BLaER1 treated with 17β-estradiol and CSF1 and Interleukin-3, amounts not matched to agents 10 nM and 100 nM (cell line): ENCODE measurements around the gene COMMD1.
A peak's percentile ranks its signal among the peaks of the same experiment; 100 is the strongest.
"Not testable (repeated sequence)": the region's sequence is repeated elsewhere in the genome, so short reads cannot be mapped to it uniquely, and the experiment has no call there.

Source experiments
- H3K27ac ChIP-seq, 11 experiments: shearing (Covaris generic); formaldehyde crosslinking; 2 replicates each; pipeline ENCODE4 v1.8.1; 2022
- H3K27me3 ChIP-seq, 11 experiments: shearing (Covaris generic); formaldehyde crosslinking; 2 replicates each; pipeline ENCODE4 v1.8.1; 2022
- H3K36me3 ChIP-seq, 11 experiments: shearing (Covaris generic); formaldehyde crosslinking; 2 replicates each; pipeline ENCODE4 v1.8.1; 2022
- H3K4me1 ChIP-seq, 10 experiments: shearing (Covaris generic); formaldehyde crosslinking; 2 replicates each; pipeline ENCODE4 v1.8.1; 2022
- H3K4me2 ChIP-seq, 11 experiments: shearing (Covaris generic); formaldehyde crosslinking; 2 replicates each; pipeline ENCODE4 v1.8.1; 2022
- H3K4me3 ChIP-seq, 10 experiments: shearing (Covaris generic); formaldehyde crosslinking; 2 replicates each; pipeline ENCODE4 v1.8.1; 2022
- H3K9ac ChIP-seq, 11 experiments: shearing (Covaris generic); formaldehyde crosslinking; 2 replicates each; pipeline ENCODE4 v1.8.1; 2022
- H3K9me3 ChIP-seq, 11 experiments: shearing (Covaris generic); formaldehyde crosslinking; replicated peaks in 1 of 11; 2 replicates each; pipeline ENCODE4 v1.8.1; 2022
- H4K20me1 ChIP-seq, 11 experiments: shearing (Covaris generic); formaldehyde crosslinking; 2 replicates each; pipeline ENCODE4 v1.8.1; 2022
- Cebpa-rat ChIP-seq, 11 experiments: shearing (Covaris generic); IDR thresholded peaks; 2 replicates each; pipeline ENCODE4 v1.8.1; 2022

The COMMD1 gene

DNA sequence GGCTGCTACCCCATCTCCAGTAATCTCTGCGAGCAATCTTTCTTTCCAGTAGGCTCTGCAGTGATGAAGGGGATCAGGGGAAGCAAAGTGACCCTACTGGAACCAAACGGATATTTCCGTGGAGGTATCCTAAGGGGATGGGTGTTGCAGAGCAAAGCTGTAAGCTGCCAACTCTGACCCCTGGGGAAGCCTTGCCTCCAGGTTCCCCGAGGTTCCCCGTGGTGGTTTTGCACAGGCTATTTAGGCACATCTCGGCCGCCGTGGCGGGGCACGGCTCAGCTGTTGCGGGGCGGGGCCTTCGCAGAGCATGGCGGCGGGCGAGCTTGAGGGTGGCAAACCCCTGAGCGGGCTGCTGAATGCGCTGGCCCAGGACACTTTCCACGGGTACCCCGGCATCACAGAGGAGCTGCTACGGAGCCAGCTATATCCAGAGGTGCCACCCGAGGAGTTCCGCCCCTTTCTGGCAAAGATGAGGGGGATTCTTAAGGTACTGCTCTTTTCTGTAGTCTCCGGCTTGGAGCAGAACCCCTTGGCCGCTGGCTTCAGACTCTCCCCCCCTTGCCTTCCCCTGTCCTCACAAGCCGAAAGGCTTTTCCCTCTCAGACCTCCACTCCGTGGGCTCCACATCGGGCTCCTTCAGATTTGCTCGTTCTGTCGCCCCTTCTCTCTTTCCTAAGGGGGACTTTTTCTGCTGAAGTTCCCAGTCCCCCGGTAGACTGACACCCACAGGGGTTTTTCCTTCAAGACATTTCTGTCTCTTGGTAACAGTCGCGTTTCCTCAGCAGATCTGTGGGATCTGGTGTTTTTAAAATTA, at the start of gene COMMD1:
Gene COMMD1, plus strand, starts transcription at position 303 of the 814 bp plus-strand sequence. Its CDS starts 5 bp downstream, at position 308.
- H3K27me3 ChIP-seq = no peaks in the 10 kb centered on the region
- no peak for TF ChIP-seq Cebpa-rat (IDR thresholded peaks at IDR 0.05)
- peak within 1 kb of the TSS; percentile 75 to 94 (median 86) for H3K4me3 ChIP-seq
- no peaks in the 10 kb centered on the region for H3K9me3 ChIP-seq
- H3K4me2 ChIP-seq = peak within 1 kb of the TSS; percentile 81 to 92 (median 87)
- peaks cover 0 to 8% (median 0%) of the 10 kb centered on the region in 11 experiments; a peak in 2 of 22 replicates for H4K20me1 ChIP-seq
- H3K27ac ChIP-seq = peak within 1 kb of the TSS; percentile 57 to 84 (median 77)
- H3K4me1 ChIP-seq = peaks cover 9 to 21% (median 13%) of the 10 kb centered on the region in 10 experiments; a peak in 19 of 20 replicates
- peak within 1 kb of the TSS; percentile 83 to 93 (median 87) for H3K9ac ChIP-seq
- 0 out of 22 replicates have a peak, but pooled peaks cover 0 to 7% (median 0%) of the 10 kb centered on the region in 11 experiments for H3K36me3 ChIP-seq

DNA sequence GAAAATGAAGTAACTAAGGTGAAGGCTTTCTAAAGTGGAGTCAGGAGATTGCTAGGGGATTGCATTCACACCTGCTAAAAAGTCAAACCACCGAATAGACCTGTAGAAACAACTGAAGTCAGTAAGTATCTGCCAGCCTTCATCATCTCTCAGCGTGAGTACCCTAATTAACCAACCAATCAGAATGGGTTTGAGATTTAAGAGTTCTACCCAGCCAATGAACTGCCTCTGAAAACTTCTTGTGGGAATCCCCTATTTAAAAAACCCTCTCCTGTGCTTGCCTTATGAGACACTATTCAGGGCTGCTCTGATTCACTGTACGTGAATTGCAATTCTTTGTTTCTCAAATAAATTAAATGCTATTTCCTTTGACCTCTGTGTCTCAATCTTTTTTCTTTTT, 48.2 kb upstream of the COMMD1 start:
- H3K4me2 ChIP-seq = no peak overlapping the region
- no peak overlapping the region for H3K4me3 ChIP-seq
- no peaks in the 10 kb centered on the region for H4K20me1 ChIP-seq
- no peak overlapping the region for H3K9ac ChIP-seq
- no peak overlapping the region for H3K27ac ChIP-seq
- peaks cover 5 to 17% (median 15%) of the 10 kb centered on the region in 10 experiments for H3K4me1 ChIP-seq
- peaks cover 0 to 16% (median 7%) of the 10 kb centered on the region in 11 experiments; a peak in 10 of 22 replicates for H3K36me3 ChIP-seq
- peaks cover 5 to 9% (median 6%) of the 10 kb centered on the region in 11 experiments; a peak in 13 of 22 replicates for H3K9me3 ChIP-seq
- no peak for TF ChIP-seq Cebpa-rat (IDR thresholded peaks at IDR 0.05)
- H3K27me3 ChIP-seq = no peaks in the 10 kb centered on the region

DNA sequence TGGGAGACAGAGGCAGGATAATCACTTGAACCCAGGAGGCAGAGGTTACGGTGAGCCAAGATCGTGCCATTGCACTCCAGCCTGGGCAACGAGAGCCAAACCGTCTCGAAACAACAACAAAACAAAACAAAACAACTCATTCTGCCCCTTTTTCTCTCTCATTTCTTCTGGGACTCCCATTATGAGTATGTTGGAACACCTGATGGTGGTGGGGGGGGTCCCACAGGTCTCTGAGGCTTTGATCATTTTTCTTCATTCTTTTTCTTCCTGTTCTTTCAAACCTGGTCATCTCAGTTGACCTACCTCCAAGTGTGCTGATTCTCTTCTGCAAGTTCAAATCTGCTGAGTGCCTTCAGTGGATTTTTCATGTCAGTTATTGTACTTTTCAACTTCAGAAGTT, 43.4 kb upstream of the COMMD1 start:
- no peak overlapping the region for H3K27ac ChIP-seq
- no peak for TF ChIP-seq Cebpa-rat (IDR thresholded peaks at IDR 0.05)
- no peaks in the 10 kb centered on the region for H3K4me1 ChIP-seq
- H4K20me1 ChIP-seq = no peaks in the 10 kb centered on the region
- H3K9me3 ChIP-seq = peaks cover 15 to 30% (median 25%) of the 10 kb centered on the region in 11 experiments; a peak in 18 of 22 replicates
- no peak overlapping the region for H3K4me2 ChIP-seq
- no peak overlapping the region for H3K9ac ChIP-seq
- peaks cover 38 to 64% (median 55%) of the 10 kb centered on the region in 11 experiments for H3K36me3 ChIP-seq
- no peaks in the 10 kb centered on the region for H3K27me3 ChIP-seq
- H3K4me3 ChIP-seq = no peak overlapping the region

DNA sequence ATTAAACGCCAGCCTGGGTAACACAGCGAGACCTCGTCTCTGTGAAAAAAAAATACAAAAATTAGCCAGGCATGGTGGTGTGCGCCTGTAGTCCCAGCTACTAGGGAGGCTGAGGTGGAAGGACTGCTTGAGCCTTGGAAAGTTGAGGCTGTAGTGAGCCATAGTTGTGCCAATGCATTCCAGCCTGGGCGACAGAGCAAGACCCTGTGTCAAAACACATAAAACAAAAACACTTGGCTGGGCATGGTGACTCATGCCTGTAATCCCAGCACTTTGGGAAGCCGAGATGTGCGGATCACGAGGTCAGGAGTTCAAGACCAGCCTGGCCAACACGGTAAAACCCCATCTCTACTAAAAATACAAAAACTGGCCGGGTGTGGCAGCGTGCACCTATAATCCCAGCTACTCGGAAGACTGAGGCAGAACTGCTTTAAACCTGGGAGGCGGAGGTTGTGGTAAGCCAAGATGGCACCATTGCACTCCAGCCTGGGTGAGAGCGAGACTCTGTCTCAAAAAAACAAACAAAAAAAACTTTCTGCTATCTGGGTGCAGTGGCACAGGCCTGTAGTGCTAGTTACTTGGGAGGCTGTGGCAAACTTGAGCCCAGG, 38.9 kb upstream of the COMMD1 start:
- H3K36me3 ChIP-seq = peaks cover 82 to 100% (median 99%) of the 10 kb centered on the region in 11 experiments
- not testable (repeated sequence) for H3K27me3 ChIP-seq, H3K4me3 ChIP-seq, H3K4me1 ChIP-seq, H3K4me2 ChIP-seq, H3K27ac ChIP-seq, H3K9ac ChIP-seq
- H3K9me3 ChIP-seq = peaks cover 15 to 30% (median 24%) of the 10 kb centered on the region in 11 experiments; a peak in 18 of 22 replicates
- H4K20me1 ChIP-seq = peaks cover 0 to 29% (median 18%) of the 10 kb centered on the region in 11 experiments; a peak in 19 of 22 replicates

DNA sequence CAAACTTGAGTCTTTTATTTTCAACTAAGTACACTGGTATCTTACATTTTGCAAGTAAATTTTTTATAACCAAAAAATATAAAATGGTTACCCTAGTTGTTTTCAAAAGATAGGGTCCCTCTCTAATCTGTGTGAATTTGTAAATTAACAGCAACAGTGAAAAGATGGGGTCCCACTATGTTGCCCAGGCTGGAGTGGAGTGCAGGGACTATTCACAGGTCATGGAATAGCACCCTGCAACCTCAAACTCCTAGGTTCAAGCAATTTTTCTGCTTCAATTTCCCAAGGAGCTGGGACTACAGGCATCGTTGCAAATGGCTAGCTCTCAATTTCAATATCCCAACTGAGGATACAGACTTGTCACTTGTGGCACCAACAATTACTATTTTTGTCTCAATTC, 29.1 kb upstream of the COMMD1 start:
- Histone ChIP-seq H3K9ac (no peak overlapping the region), H4K20me1 (peaks cover 29 to 100% (median 79%) of the 10 kb centered on the region in 11 experiments; a peak in 21 of 22 replicates), H3K4me1 (no peaks in the 10 kb centered on the region), H3K27me3 (no peaks in the 10 kb centered on the region), H3K9me3 (no peaks in the 10 kb centered on the region), H3K27ac (no peak overlapping the region), H3K4me3 (no peak overlapping the region), H3K4me2 (no peak overlapping the region), H3K36me3 (peaks cover 99 to 100% (median 100%) of the 10 kb centered on the region in 11 experiments)
- TF ChIP-seq Cebpa-rat (IDR thresholded peaks at IDR 0.05) = no peak

DNA sequence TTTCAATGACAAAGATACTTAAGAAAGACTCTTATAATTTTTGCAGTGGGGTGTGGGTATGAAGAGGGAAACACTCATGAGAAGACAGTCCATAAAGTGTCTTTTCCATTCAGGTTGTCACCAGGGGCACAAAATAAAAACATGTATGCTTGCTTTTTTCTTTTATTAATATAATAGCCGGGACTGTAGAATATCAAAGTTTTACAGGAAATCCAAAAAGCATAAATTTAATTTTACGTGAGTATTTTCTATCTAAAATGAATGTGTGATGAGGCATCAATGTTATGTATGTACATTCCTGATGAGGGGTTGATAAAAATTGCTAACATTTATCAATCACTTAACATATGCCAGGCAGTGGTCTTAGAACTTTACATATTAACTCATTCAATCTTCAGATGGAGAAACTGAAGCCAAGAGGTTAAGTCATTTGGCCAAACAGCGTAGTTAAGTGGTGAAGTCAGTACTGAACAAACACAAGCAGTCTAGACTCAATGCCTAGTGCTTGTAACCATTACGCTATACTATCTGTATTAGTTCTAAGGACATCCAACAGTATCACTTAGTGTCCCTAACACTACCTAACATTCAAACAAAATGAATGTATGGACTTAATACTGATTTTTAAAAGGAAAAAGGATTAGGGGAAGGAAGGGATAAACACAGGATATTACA, 27.8 kb upstream of the COMMD1 start:
- no peaks in the 10 kb centered on the region for H3K27me3 ChIP-seq
- H3K4me3 ChIP-seq = no peak overlapping the region
- no peak overlapping the region for H3K9ac ChIP-seq
- H4K20me1 ChIP-seq = peaks cover 31 to 98% (median 76%) of the 10 kb centered on the region in 11 experiments; a peak in 21 of 22 replicates
- H3K4me1 ChIP-seq = no peaks in the 10 kb centered on the region
- H3K27ac ChIP-seq = no peak overlapping the region
- H3K9me3 ChIP-seq = no peaks in the 10 kb centered on the region
- H3K4me2 ChIP-seq = no peak overlapping the region
- TF ChIP-seq Cebpa-rat (IDR thresholded peaks at IDR 0.05) = no peak
- H3K36me3 ChIP-seq = peaks cover 98 to 100% (median 100%) of the 10 kb centered on the region in 11 experiments

DNA sequence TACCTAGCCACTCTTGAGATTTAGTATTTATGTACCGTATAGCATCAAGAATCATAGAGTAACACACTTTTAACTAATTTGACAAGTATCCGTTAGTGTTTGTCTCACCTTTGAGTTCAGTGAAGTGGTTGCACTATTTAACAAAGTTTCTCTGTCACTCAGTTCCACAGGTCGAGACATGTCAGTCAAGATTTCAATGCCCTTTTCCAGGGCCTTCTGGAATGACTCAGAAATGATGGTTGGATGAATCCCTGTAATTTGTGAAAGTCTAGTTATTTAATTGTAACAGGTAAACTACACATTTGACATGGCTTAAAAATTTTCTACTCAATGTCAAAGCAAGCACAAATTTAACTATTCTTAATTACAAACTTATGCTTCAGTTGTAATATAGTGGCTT, 26.7 kb upstream of the COMMD1 start:
- H3K27ac ChIP-seq = no peak overlapping the region
- no peaks in the 10 kb centered on the region for H3K9me3 ChIP-seq
- H3K4me3 ChIP-seq = no peak overlapping the region
- H3K4me1 ChIP-seq = no peaks in the 10 kb centered on the region
- H4K20me1 ChIP-seq = peaks cover 40 to 98% (median 79%) of the 10 kb centered on the region in 11 experiments; a peak in 21 of 22 replicates
- H3K4me2 ChIP-seq = no peak overlapping the region
- peaks cover 98 to 100% (median 100%) of the 10 kb centered on the region in 11 experiments for H3K36me3 ChIP-seq
- no peaks in the 10 kb centered on the region for H3K27me3 ChIP-seq
- no peak for TF ChIP-seq Cebpa-rat (IDR thresholded peaks at IDR 0.05)
- no peak overlapping the region for H3K9ac ChIP-seq

DNA sequence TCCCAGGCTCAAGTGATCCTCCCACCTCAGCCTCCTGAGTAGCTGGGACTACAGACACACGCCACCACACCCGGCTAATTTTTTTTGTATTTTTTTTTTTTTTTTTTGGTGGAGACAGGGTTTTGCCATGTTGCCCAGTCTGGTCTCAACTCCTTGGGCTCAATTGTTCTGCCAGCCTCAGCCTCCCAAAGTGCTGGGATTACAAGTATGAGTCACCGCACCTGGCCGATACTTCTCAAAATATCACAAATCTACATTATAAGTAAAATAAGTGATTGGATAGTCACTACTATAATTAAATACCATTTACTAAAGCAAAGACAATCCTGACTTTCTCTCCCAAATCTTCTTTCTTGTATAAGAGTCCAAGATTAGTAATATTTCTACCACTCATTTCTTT, 26.1 kb upstream of the COMMD1 start:
- not testable (repeated sequence) for H3K9ac ChIP-seq

DNA sequence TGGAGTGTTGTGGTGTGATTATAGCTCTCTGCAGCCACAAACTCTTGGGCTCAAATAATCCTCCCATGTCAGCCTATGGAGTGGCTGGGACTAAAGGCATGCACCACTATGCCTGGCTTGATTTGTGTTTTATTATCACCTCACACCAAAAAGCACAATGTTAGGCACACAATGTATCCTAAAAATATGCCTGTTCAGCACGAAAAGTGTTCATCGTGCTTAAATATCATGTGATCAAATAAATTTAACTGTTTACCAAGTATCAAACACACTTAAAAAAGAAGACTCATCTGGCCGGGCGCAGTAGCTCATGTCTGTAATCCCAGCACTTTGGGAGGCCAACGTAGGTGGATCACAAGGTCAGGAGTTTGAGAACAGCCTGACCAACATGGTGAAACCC, 22.6 kb upstream of the COMMD1 start:
- peaks cover 66 to 98% (median 86%) of the 10 kb centered on the region in 11 experiments; a peak in 21 of 22 replicates for H4K20me1 ChIP-seq
- no peak overlapping the region for H3K27ac ChIP-seq
- H3K4me2 ChIP-seq = no peak overlapping the region
- no peak overlapping the region for H3K4me3 ChIP-seq
- no peaks in the 10 kb centered on the region for H3K27me3 ChIP-seq
- peaks cover 85 to 95% (median 93%) of the 10 kb centered on the region in 11 experiments for H3K36me3 ChIP-seq
- TF ChIP-seq Cebpa-rat (IDR thresholded peaks at IDR 0.05) = no peak
- no peak overlapping the region for H3K9ac ChIP-seq
- peaks cover 14 to 19% (median 15%) of the 10 kb centered on the region in 10 experiments for H3K4me1 ChIP-seq
- no peaks in the 10 kb centered on the region for H3K9me3 ChIP-seq

More for the DNA sequence above, 26.1 kb upstream of the COMMD1 start:
- Histone ChIP-seq H3K36me3 (peaks cover 98 to 100% (median 100%) of the 10 kb centered on the region in 11 experiments), H4K20me1 (peaks cover 46 to 98% (median 79%) of the 10 kb centered on the region in 11 experiments; a peak in 21 of 22 replicates)
- H3K4me2 ChIP-seq, H3K4me3 ChIP-seq, H3K27me3 ChIP-seq, H3K4me1 ChIP-seq, H3K27ac ChIP-seq, H3K9me3 ChIP-seq: not testable (repeated sequence)
